ENCODE measurements around the gene SPATA1. TPM values are rescaled to one million over a fixed set of nuclear protein-coding genes. Genes with fewer than 3 reads are reported as not detected.
"Not testable (repeated sequence)": the region's sequence is repeated elsewhere in the genome, so short reads cannot be mapped to it uniquely, and the experiment has no call there.

SPATA1 gene
- total RNA-seq (2014; rRNA removed; shearing (Covaris generic)): 0.17 TPM in 1 of 2 replicates, not detected in the other

DNA sequence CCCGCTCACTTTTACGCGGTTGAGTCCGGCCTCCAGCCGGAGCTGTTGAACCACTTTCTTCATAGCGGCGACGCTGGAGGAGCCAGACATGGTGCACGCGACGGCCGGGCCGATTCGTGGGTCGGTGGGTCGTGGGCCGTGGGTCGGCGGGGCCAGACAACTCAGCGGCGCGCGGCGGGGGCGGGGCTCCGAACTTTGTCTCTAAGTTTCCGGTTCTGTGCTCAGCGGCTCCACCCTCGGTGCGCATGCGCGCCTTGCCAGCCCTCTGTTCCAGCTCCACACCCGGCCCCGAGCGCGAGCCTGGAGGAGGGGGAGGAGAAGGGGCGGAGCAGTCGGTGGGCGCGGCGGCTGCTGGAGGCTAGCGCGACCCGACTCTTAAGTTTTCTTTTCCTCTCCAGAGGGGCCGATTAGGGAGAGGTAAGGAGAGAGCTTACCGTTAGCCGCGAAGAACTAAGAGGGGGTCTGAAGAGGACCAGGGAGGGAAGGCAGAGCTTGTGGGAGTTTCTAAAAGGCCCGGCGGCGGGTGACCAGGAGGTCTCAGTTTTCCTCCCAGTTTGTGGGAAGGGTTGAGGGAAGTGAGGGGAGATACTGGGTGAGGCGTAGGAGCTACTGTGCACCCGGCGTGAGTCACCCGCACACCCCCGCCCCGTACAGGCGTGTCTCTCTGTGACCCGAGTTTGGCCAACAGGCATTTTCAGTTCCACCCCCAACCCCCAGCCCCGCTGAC is at the start of gene SPATA1, which contains the start of gene GNG5:
Gene SPATA1 (plus strand): TSS at position 385 of the 727 bp plus-strand sequence. CDS start 9,974 bp downstream, outside the sequence.
Gene GNG5 (minus strand): TSS at position 580 of the 727 bp plus-strand sequence. CDS start 490 bp downstream, at position 90.
- DNase-seq (ENCODE audit: low spot score): peak; percentile 89

DNA sequence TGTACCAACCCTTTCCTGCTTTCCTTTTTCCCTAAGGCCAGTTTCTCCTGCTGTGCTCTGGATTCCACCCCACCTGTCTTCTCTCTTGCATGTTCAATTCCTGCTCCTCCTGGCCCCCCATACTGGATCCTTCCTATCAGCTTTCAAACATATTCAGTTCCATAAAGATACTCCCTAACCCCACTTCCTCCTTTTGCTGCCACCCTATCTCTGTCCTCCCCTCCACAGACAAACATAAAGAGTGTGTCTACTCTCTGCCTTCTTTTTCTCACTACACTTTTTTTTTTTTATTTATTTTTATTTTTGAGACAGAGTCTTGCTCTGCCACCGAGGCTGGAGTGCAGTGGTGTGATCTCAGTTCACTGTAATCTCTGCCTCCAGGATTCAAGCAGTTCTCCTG is 44.1 kb upstream of the SPATA1 start:
- no peak for DNase-seq (ENCODE audit: low spot score)

- DNase-seq (ENCODE audit: low spot score): no peak
Measured at GRCh38 chr1:84467298-84467697, 38.9 kb upstream of the SPATA1 start.

- DNase-seq (ENCODE audit: low spot score): no peak
Measured at GRCh38 chr1:84476225-84476624, 30.0 kb upstream of the SPATA1 start.

DNA sequence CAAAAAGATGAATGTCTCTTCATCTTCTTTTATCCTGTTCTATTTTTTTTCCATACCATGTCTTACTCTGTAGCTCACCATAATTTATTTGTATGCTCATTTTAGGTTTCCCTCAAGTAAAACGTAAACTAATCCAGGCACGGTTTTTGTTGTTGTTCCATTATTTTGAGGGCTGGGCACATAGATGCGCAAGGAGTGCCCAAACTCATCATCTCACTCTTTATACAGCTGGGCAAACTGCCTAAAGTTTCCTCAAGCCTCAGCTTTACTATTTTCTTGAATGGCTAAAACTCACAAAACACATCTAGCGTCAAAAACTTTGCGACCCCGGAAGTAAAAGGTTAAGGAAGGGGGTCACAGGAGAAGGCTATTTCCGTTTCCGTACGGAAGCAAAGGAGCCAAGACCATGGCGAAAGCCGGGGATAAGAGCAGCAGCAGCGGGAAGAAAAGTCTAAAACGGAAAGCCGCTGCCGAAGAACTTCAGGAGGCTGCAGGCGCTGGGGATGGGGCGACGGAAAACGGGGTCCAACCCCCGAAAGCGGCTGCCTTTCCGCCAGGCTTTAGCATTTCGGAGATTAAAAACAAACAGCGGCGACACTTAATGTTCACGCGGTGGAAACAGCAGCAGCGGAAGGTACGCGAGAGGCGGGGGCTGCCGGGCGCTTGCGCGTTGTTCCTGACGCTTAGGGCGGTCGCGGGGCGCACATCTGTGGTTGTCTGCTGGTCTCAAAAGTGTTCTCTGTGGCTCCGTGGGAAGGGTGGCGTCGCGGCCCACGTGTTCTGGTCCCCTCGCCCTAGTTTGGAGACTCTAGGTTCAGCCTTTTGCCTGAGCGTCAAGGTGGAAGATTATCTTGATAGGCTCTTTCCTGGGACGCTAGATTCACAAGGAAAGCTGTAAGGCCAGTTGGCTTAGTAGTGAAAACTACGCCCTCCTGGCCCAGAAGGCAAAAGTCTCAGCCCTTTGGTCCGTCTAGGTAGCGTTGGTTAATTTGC is 27.0 kb upstream of the SPATA1 start, which contains the start of gene RPF1:
Gene RPF1 (plus strand): TSS at position 391 of the 993 bp plus-strand sequence. CDS start 16 bp downstream, at position 407.
- DNase-seq (ENCODE audit: low spot score): peak; percentile 60

DNA sequence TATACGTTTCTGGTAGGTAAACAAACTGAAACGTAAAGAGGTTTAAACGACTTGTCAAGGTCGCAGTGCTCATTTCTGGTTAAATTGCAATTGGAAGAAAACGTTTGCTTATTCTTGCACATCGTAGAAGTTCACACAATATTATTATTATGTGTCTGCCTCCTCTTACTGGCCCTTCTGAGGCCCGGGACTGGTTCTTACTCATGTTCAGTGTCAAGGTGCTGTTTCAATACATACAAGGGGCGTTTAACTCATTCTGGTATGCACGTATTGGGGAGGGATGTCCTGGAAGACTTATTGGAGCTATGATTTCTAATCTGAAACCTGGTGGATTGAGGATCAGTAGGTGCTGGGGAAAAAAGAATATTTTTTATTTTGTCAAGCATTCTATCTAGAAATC is 26.2 kb upstream of the SPATA1 start:
- no peak for DNase-seq (ENCODE audit: low spot score)

DNA sequence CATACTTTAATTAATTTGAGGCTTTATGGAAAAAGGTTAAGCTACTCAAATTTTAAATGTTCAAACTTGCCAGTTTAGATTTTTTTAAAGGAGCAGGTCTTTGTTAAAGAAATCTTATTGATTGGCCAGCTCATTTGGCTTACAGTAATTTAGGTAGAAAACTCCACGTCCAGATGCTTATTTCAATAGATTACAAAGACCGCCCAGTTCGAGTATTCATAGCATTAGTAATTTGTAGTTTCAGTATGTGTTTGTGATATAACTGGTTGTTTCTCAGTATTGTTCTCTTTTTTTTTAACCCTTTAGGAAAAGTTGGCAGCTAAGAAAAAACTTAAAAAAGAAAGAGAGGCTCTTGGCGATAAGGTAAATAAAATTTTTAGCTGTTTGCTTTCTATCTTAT is 25.5 kb upstream of the SPATA1 start:
- DNase-seq (ENCODE audit: low spot score): no peak

- no peak for DNase-seq (ENCODE audit: low spot score)
Measured at GRCh38 chr1:84481317-84481716, 24.9 kb upstream of the SPATA1 start.

- DNase-seq (ENCODE audit: low spot score): no peak
Measured at GRCh38 chr1:84488107-84488506, 18.1 kb upstream of the SPATA1 start.

DNA sequence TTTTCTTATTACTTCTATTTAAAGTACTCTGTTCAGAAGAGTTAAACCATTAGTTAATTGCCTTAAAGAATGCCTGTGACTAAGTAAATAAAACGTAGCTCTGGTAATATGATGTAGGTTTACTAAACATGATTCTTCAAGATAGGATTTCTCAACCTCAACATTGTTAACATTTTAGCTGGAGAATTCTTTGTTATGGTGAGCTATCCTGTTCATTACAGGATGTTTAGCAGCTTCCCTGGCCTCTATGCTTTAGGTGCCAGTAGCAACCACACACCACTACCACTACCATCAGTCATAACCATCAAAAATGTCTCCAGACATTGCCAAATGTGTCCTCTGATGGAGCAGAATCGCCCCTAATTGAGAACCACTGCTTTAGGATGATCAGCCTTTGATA is 16.4 kb upstream of the SPATA1 start:
- DNase-seq (ENCODE audit: low spot score): no peak

GRCh38 chr1:84492726-84493125 is 13.5 kb upstream of the SPATA1 start:
- DNase-seq (ENCODE audit: low spot score): no peak

- no peak for DNase-seq (ENCODE audit: low spot score)
Measured at GRCh38 chr1:84493747-84494146, 12.4 kb upstream of the SPATA1 start.

GRCh38 chr1:84496498-84496897 is 9.7 kb upstream of the SPATA1 start:
- DNase-seq (ENCODE audit: low spot score): no peak

DNA sequence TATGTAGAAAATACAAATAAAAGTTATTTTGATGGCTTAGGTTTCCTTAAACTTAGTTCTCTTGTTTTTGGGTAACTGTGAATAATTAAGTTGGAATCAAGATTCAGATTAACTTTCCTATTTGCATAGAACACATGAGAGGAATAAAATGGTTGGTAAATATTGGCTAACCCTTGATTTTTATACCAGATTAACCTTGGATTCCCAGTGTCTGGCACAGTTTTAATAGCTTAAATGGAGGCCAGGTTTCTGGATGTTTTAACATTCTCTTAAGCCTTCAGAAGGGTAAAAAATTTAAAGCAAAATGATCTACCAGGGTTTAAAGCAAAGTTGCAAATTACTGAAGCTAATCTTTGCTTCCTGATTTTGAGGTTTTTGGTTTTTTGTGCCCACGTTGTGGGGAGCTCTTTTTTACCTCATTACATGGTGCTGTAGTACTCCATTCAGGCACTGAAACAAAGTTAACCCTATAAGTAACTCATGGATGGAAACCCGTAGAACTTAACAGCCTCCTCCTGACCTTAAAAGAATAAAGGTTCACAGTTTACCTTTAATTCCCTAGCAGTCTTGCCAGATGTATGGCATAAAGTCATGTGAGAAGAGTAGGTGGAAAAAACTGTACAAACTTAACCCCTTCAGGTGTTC is 8.4 kb upstream of the SPATA1 start:
- no peak for DNase-seq (ENCODE audit: low spot score)

DNA sequence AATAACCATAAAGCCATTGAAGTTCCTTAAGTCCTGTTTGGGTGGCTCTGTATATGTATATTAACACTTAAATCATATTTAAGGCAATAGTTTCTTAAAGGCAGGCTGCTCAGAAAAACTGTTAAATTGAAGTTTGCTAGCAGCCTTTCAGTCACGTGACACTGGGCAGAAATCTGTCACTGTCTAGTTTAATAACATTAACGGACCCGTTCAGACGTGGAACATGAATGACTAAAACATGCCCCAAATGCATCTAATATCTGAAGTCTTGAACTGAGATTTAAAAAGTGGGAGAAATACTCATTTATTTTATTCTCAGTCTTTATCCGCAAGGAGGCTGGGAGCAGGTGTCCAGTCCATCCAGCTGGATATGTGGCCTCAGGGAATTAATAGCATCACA is 3.3 kb upstream of the SPATA1 start:
- DNase-seq (ENCODE audit: low spot score): no peak

GRCh38 chr1:84504580-84505492 is 1.4 kb upstream of the SPATA1 start:
- peak; percentile 16 for DNase-seq (ENCODE audit: low spot score)

GRCh38 chr1:84505493-84506001 is 639 bp upstream of the SPATA1 start:
- peak; percentile 4 for DNase-seq (ENCODE audit: low spot score)

GRCh38 chr1:84506729-84507453 is 705 bp downstream of the SPATA1 start:
- no peak for DNase-seq (ENCODE audit: low spot score)

DNA sequence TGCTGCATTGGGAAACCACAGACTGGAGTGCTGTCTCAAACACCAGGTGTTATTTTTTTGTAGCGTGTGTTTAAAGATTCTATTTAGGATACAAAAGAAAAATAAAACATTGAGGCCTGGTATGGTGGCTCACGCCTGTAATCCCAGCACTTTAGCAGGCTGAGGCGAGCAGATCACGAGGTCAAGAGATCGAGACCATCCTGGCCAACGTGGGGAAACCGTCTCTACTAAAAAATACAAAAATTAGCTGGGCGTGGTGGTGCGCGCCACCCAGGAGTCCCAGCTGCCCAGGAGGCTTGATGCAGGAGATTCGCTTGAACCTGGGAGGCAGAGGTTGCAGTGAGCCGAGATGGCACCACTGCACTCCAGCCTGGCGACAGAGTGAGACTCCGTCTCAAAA is 1.7 kb downstream of the SPATA1 start:
- not testable (repeated sequence) for DNase-seq (ENCODE audit: low spot score)

GRCh38 chr1:84508510-84508909 is 2.3 kb downstream of the SPATA1 start:
- no peak for DNase-seq (ENCODE audit: low spot score)
